Neural cell (in vitro differentiated cells): ENCODE data around the gene IGLL5. TPM values are rescaled to one million over a fixed set of nuclear protein-coding genes. Genes with fewer than 3 reads are reported as not detected.

Experiments used
- H2AFZ ChIP-seq: fragments of 200-600, 300-800 bp; sonication (generic), shearing (Covaris generic); 2 replicates; pipeline ENCODE4 v1.6.0; 2014; ENCODE audit warnings: low read depth, mild to moderate bottlenecking, antibody characterized with exemption, low read length, moderate library complexity
- H3F3A ChIP-seq: fragments of 200-600 bp; shearing (Covaris generic); 2 replicates; pipeline ENCODE4 v1.6.1; 2016; ENCODE audit warnings: mild to moderate bottlenecking, moderate library complexity, mixed read lengths, antibody characterized with exemption, low read length; ENCODE audit not compliant: insufficient read depth, poor library complexity, severe bottlenecking
- H3K27ac ChIP-seq: fragments of 200-600, 300-800 bp; sonication (generic), shearing (Covaris generic); 2 replicates; pipeline ENCODE4 v1.5.1; 2014; ENCODE audit warnings: mild to moderate bottlenecking, low read length, moderate library complexity
- H3K27me3 ChIP-seq: fragments of 300-800, 200-600 bp; sonication (generic), shearing (Covaris generic); 2 replicates; pipeline ENCODE4 v1.6.0; 2014; ENCODE audit warnings: mild to moderate bottlenecking, low read depth, low read length, moderate library complexity; ENCODE audit not compliant: insufficient read depth
- H3K36me3 ChIP-seq: fragments of 300-800, 200-600 bp; sonication (generic), shearing (Covaris generic); 2 replicates; pipeline ENCODE4 v1.5.1; 2014; ENCODE audit warnings: mild to moderate bottlenecking, antibody characterized with exemption, low read length, moderate library complexity; ENCODE audit not compliant: insufficient read depth
- H3K4me2 ChIP-seq: fragments of 300-800, 200-600 bp; sonication (generic), shearing (Covaris generic); 2 replicates; pipeline ENCODE4 v1.6.0; 2014; ENCODE audit warnings: mild to moderate bottlenecking, low read length
- H3K4me3 ChIP-seq: fragments of 300-800, 200-600 bp; sonication (generic), shearing (Covaris generic); 2 replicates; pipeline ENCODE4 v1.5.1; 2014; ENCODE audit warnings: mild to moderate bottlenecking, low read length, moderate library complexity
- H3K79me2 ChIP-seq: fragments of 200-600 bp; shearing (Covaris generic); replicated peaks from 2 replicates; pipeline ENCODE4 v1.6.0; 2014; ENCODE audit warnings: mild to moderate bottlenecking, low read length, moderate library complexity; ENCODE audit not compliant: insufficient read depth
- H3K9ac ChIP-seq: fragments of 300-800, 200-600 bp; sonication (generic), shearing (Covaris generic); 2 replicates; pipeline ENCODE4 v1.6.1; 2016; ENCODE audit warnings: mild to moderate bottlenecking, low read length, mixed read lengths
- H3K9me2 ChIP-seq: fragments of 200-600 bp; shearing (Covaris generic); 2 replicates; pipeline ENCODE4 v1.6.1; 2016; ENCODE audit warnings: mild to moderate bottlenecking, low read length, mixed read lengths; ENCODE audit not compliant: insufficient read depth
- H3K9me3 ChIP-seq: fragments of 200-600, 300-800 bp; sonication (generic), shearing (Covaris generic); 2 replicates; pipeline ENCODE4 v1.6.1; 2016; ENCODE audit warnings: mild to moderate bottlenecking, mixed run types, low read length, moderate library complexity, mixed read lengths
- H4K20me1 ChIP-seq: fragments of 200-600 bp; shearing (Covaris generic); 2 replicates; pipeline ENCODE4 v1.6.1; 2016; ENCODE audit warnings: mild to moderate bottlenecking, mixed run types; ENCODE audit not compliant: insufficient read depth
- EP300 ChIP-seq: fragments of 450-650 bp; conservative IDR thresholded peaks from 2 replicates; pipeline ENCODE4 v1.6.1; 2014; ENCODE audit warnings: antibody characterized with exemption, mild to moderate bottlenecking, moderate library complexity; ENCODE audit not compliant: poor library complexity, severe bottlenecking
- EZH2 ChIP-seq: fragments of 200-600, 300-800 bp; shearing (Covaris generic), sonication (generic); IDR thresholded peaks from 2 replicates; pipeline ENCODE4 v1.6.1; 2014; ENCODE audit warnings: antibody characterized with exemption, low read length, borderline replicate concordance, mild to moderate bottlenecking; ENCODE audit not compliant: insufficient read depth, poor library complexity, severe bottlenecking
- MXI1 ChIP-seq: fragments of 450-650 bp; conservative IDR thresholded peaks from 2 replicates; pipeline ENCODE4 v1.6.1; 2014; ENCODE audit warnings: antibody characterized with exemption, mild to moderate bottlenecking; ENCODE audit not compliant: poor library complexity, severe bottlenecking
- POLR2AphosphoS5 ChIP-seq: IDR thresholded peaks from 2 replicates; pipeline ENCODE4 v1.6.1; 2012
- RAD21 ChIP-seq: fragments of 450-650 bp; conservative IDR thresholded peaks from 2 replicates; pipeline ENCODE4 v1.6.1; 2014; ENCODE audit warnings: antibody characterized with exemption, mild to moderate bottlenecking, moderate library complexity
- SMC3 ChIP-seq: fragments of 450-650 bp; conservative IDR thresholded peaks from 2 replicates; pipeline ENCODE4 v1.6.1; 2014; ENCODE audit warnings: antibody characterized with exemption, mild to moderate bottlenecking, moderate library complexity; ENCODE audit not compliant: poor library complexity
- TAF1 ChIP-seq: IDR thresholded peaks from 2 replicates; pipeline ENCODE4 v1.6.1; 2012; ENCODE audit warnings: low read depth
- polyA plus RNA-seq: library from polyadenylated mRNA; depleted of rRNA; stranded (reverse); fragments of >200 nt; gene quantifications from 2 replicates; pipeline ENCODE4 v1.2.3, GENCODE V29; 2014
- TF ChIP-seq, protein P1 (sequence below): fragments of 450-650 bp; IDR thresholded peaks from 2 replicates; pipeline ENCODE4 v1.5.1; 2014; ENCODE audit warnings: antibody characterized with exemption, mild to moderate bottlenecking, moderate library complexity; ENCODE audit not compliant: poor library complexity, severe bottlenecking
- TF ChIP-seq, protein P2 (sequence below): IDR thresholded peaks from 2 replicates; pipeline ENCODE4 v1.6.1; 2012; ENCODE audit warnings: borderline replicate concordance

Gene IGLL5
- polyA plus RNA-seq, 1 donor from 2014 or later = 0.19 TPM

DNA sequence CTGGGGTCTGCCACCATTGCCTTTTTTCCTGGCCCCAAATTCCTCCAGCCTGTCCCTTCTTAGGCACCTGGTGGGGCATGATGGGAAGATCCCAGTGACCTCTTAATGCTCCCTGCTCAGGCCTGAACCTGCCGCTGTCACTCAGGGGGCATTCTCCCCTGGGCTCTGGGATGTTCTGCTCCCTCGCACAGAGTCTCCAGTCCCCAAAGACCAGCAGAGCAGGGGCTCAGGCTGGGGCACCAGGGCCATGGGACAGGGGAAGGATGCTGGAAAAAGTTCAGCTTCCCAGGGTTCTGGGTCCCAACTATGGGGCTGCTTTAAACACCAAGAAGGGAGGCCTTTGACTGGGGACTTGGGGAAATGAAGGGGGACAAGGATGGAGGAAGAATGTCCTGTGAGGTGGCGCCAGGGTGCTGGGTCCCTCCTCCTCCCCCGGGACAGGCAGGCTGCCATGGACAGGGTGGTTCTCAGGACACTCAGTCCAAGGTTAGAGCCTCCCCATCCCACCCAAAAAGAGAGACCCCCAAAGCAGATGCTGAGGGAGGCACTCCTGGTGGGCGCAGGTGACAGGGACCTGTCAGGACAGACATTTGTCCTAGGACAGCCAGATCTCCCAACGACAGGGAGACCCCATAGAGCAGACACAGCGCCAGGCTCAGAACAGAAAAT, 30.8 kb downstream of the IGLL5 start:
- no peaks in the 10 kb centered on the region for H3K79me2 ChIP-seq
- H3K4me2 ChIP-seq = no peak overlapping the region
- H3K4me3 ChIP-seq = no peak overlapping the region
- H4K20me1 ChIP-seq = no peaks in the 10 kb centered on the region
- no peaks in the 10 kb centered on the region for H3K27me3 ChIP-seq
- no peaks in the 10 kb centered on the region for H3K9me2 ChIP-seq
- H3K27ac ChIP-seq = no peak overlapping the region
- TF ChIP-seq TAF1 (no peak), MXI1 (no peak), SMC3 (no peak), POLR2AphosphoS5 (no peak), EP300 (no peak), RAD21 (no peak), EZH2 (no peak)
- TF ChIP-seq, protein P1, sequence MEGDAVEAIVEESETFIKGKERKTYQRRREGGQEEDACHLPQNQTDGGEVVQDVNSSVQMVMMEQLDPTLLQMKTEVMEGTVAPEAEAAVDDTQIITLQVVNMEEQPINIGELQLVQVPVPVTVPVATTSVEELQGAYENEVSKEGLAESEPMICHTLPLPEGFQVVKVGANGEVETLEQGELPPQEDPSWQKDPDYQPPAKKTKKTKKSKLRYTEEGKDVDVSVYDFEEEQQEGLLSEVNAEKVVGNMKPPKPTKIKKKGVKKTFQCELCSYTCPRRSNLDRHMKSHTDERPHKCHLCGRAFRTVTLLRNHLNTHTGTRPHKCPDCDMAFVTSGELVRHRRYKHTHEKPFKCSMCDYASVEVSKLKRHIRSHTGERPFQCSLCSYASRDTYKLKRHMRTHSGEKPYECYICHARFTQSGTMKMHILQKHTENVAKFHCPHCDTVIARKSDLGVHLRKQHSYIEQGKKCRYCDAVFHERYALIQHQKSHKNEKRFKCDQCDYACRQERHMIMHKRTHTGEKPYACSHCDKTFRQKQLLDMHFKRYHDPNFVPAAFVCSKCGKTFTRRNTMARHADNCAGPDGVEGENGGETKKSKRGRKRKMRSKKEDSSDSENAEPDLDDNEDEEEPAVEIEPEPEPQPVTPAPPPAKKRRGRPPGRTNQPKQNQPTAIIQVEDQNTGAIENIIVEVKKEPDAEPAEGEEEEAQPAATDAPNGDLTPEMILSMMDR = no peak
- TF ChIP-seq, protein P2, sequence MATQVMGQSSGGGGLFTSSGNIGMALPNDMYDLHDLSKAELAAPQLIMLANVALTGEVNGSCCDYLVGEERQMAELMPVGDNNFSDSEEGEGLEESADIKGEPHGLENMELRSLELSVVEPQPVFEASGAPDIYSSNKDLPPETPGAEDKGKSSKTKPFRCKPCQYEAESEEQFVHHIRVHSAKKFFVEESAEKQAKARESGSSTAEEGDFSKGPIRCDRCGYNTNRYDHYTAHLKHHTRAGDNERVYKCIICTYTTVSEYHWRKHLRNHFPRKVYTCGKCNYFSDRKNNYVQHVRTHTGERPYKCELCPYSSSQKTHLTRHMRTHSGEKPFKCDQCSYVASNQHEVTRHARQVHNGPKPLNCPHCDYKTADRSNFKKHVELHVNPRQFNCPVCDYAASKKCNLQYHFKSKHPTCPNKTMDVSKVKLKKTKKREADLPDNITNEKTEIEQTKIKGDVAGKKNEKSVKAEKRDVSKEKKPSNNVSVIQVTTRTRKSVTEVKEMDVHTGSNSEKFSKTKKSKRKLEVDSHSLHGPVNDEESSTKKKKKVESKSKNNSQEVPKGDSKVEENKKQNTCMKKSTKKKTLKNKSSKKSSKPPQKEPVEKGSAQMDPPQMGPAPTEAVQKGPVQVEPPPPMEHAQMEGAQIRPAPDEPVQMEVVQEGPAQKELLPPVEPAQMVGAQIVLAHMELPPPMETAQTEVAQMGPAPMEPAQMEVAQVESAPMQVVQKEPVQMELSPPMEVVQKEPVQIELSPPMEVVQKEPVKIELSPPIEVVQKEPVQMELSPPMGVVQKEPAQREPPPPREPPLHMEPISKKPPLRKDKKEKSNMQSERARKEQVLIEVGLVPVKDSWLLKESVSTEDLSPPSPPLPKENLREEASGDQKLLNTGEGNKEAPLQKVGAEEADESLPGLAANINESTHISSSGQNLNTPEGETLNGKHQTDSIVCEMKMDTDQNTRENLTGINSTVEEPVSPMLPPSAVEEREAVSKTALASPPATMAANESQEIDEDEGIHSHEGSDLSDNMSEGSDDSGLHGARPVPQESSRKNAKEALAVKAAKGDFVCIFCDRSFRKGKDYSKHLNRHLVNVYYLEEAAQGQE = no peak
- H3K9ac ChIP-seq = no peak overlapping the region
- no peak overlapping the region for H2AFZ ChIP-seq
- no peaks in the 10 kb centered on the region for H3K36me3 ChIP-seq
- no peaks in the 10 kb centered on the region for H3F3A ChIP-seq
- no peaks in the 10 kb centered on the region for H3K9me3 ChIP-seq

DNA sequence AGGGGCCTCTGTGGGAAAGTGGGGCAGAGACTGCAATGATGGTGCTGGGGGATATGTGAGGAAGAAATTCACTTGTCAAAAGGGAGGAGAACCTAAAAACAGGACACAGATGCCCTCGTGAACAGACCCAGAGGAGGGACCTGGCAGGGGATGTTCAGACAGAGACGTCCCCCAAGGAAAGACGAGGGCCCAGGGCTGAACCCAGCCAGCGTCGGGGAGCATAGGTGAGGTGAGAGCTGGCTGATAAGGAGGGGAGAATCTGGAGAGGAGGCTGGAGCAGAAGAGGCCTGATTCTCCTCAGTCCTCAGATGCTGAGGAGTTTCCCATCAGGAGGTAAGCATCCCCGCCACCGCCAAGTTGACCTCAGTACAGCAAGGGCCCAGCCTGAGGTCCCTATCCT, 31.4 kb downstream of the IGLL5 start:
- no peak for TF ChIP-seq MXI1
- TF ChIP-seq, protein P1 = no peak
- TF ChIP-seq, protein P2 = no peak
- no peak for TF ChIP-seq SMC3
- no peak for TF ChIP-seq TAF1
- TF ChIP-seq RAD21 = no peak
- TF ChIP-seq EZH2 = no peak
- TF ChIP-seq EP300 = no peak
- TF ChIP-seq POLR2AphosphoS5 = no peak
- H2AFZ ChIP-seq = no peak overlapping the region

More for the DNA sequence above, 31.4 kb downstream of the IGLL5 start:
- H4K20me1 ChIP-seq = no peaks in the 10 kb centered on the region
- no peaks in the 10 kb centered on the region for H3K79me2 ChIP-seq
- no peaks in the 10 kb centered on the region for H3K9me3 ChIP-seq
- H3K4me2 ChIP-seq = no peak overlapping the region
- no peaks in the 10 kb centered on the region for H3K36me3 ChIP-seq
- no peaks in the 10 kb centered on the region for H3K9me2 ChIP-seq
- H3K27me3 ChIP-seq = no peaks in the 10 kb centered on the region
- H3F3A ChIP-seq = no peaks in the 10 kb centered on the region
- no peak overlapping the region for H3K27ac ChIP-seq
- H3K4me3 ChIP-seq = no peak overlapping the region
- no peak overlapping the region for H3K9ac ChIP-seq
